ENCODE results near the gene TSPO. TPM values are rescaled to one million over a fixed set of nuclear protein-coding genes. Genes with fewer than 3 reads are reported as not detected.

Gene TSPO
- total and polyA plus RNA-seq, 2 experiments from 2014 or later: 34.6 to 44.7 TPM

DNA sequence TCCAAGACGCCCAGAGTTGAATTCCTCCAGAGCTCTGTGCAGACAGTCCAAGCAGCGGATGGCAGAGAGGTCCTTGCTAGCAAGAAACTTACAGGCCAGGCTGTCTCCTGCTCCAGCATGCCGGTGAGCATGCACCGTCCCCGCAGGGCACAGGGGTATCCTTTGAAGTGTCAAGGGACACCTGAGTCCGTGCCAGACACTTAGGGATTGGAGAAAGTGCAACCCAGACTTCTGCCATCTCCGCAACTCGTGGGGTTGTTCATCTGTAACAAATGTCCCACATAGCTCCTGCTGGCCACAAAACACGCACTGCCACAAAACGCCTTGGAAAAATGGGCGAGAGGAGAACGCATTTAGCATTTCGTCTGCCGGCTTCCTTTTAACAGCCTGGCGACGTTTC lies 13.3 kb downstream of the TSPO start:
- Histone ChIP-seq H3K4me2 (no peak overlapping the region), H3F3A (replicated peaks; ENCODE audit: low read depth) (0 out of 2 replicates have a peak, but pooled peaks cover 5% of the 10 kb centered on the region), H3K27ac (ENCODE audit: low read depth) (no peak overlapping the region), H3K9me2 (ENCODE audit: insufficient read depth) (no peaks in the 10 kb centered on the region), H3K4me3 (no peak overlapping the region), H3K79me2 (replicated peaks; ENCODE audit: insufficient read depth) (no peaks in the 10 kb centered on the region), H3K36me3 (ENCODE audit: insufficient read depth) (no peaks in the 10 kb centered on the region), H3K4me1 (ENCODE audit: insufficient read depth) (no peaks in the 10 kb centered on the region), H4K20me1 (replicated peaks; ENCODE audit: insufficient read depth) (no peaks in the 10 kb centered on the region), H2AFZ (no peak overlapping the region), H3K27me3 (ENCODE audit: insufficient read depth) (no peaks in the 10 kb centered on the region)
- no peak overlapping the region; the same call in 1 of the 2 replicates for H3K27ac Mint-ChIP-seq
- peaks cover 3% of the 10 kb centered on the region; the same call in 1 of the 3 replicates for H3K9me3 Mint-ChIP-seq
- H3K4me1 Mint-ChIP-seq: no peaks in the 10 kb centered on the region; the same call in 2 of the 3 replicates
- no peak overlapping the region for H3K4me3 Mint-ChIP-seq
- H3K36me3 Mint-ChIP-seq (ENCODE audit: low read depth): peaks cover 25% of the 10 kb centered on the region
- TF ChIP-seq ZNF114 (CRISPR knock-in tag; IDR thresholded peaks at IDR 0.05): no peak
- peak; percentile 17 for DNase-seq (ENCODE audit: low spot score)
- no peak for ATAC-seq
- H3K27me3 Mint-ChIP-seq (ENCODE audit: insufficient read depth, low read depth, poor library complexity): peaks cover 4% of the 10 kb centered on the region

DNA sequence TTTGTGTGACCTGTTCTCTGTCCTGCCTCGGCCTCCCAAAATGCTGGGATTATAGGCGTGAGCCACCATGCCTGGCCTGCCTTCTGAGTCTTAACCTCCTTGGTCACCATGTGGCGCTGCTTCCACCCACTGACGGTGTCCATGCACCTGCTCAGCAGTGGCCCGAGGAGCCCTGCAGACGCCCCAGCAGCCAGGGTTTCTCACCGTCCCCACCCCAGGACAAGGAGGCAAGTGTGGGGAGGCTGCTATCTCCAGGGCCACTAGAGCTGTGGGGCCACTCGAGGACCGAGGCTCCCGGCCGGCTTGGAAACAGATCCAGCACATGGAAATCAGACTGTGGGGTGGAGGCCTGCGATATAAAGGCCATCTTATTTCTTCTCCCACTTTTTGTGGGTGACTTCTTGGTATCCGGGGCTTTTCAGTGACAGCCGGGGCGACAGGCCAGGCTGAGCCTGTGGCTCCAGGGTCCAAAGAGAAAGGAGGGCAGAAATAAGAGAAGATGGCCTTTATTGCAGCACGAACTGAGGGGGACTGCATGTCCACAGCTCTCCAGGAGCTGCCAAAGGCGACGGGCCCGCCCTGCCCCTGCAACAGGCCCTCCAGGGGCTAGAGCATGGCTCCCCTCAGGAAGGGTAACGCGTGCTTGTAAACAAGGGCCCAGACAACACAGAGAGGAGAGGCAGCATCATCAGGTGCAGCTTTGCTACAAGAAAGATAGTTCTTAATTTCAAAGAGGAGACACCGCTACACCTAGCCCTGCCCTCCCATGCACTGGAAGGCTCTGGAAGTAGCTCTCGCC lies 15.0 kb downstream of the TSPO start:
- H2AFZ ChIP-seq: no peak overlapping the region
- no peak overlapping the region for H3K4me2 ChIP-seq
- DNase-seq (ENCODE audit: low spot score) (peak; percentile 26), ATAC-seq (peak; percentile 23)
- H3K27me3 Mint-ChIP-seq (ENCODE audit: insufficient read depth, low read depth, poor library complexity): peaks cover 4% of the 10 kb centered on the region
- H3K4me3 ChIP-seq: no peak overlapping the region
- no peak for TF ChIP-seq ZNF114 (CRISPR knock-in tag; IDR thresholded peaks at IDR 0.05)
- TF ChIP-seq, protein P1, sequence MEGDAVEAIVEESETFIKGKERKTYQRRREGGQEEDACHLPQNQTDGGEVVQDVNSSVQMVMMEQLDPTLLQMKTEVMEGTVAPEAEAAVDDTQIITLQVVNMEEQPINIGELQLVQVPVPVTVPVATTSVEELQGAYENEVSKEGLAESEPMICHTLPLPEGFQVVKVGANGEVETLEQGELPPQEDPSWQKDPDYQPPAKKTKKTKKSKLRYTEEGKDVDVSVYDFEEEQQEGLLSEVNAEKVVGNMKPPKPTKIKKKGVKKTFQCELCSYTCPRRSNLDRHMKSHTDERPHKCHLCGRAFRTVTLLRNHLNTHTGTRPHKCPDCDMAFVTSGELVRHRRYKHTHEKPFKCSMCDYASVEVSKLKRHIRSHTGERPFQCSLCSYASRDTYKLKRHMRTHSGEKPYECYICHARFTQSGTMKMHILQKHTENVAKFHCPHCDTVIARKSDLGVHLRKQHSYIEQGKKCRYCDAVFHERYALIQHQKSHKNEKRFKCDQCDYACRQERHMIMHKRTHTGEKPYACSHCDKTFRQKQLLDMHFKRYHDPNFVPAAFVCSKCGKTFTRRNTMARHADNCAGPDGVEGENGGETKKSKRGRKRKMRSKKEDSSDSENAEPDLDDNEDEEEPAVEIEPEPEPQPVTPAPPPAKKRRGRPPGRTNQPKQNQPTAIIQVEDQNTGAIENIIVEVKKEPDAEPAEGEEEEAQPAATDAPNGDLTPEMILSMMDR (conservative IDR thresholded peaks at IDR 0.05; ENCODE audit: low read depth in 2 of 2): peak in 1 of 2 experiments; percentile 44; a peak in 1 of 4 replicates
- no peaks in the 10 kb centered on the region for H3K79me2 ChIP-seq (replicated peaks; ENCODE audit: insufficient read depth)
- H3K27ac Mint-ChIP-seq: no peak overlapping the region
- peaks cover 40% of the 10 kb centered on the region for H3K36me3 Mint-ChIP-seq (ENCODE audit: low read depth)
- H3K4me1 Mint-ChIP-seq: no peaks in the 10 kb centered on the region; the same call in 2 of the 3 replicates
- H3K9me3 Mint-ChIP-seq: peaks cover 3% of the 10 kb centered on the region; the same call in 1 of the 3 replicates
- 0 out of 2 replicates have a peak, but pooled peaks cover 5% of the 10 kb centered on the region for H3F3A ChIP-seq (replicated peaks; ENCODE audit: low read depth)
- H3K27ac ChIP-seq (ENCODE audit: low read depth): no peak overlapping the region
- no peaks in the 10 kb centered on the region for H3K9me2 ChIP-seq (ENCODE audit: insufficient read depth)
- no peak overlapping the region; the same call in 2 of the 3 replicates for H3K4me3 Mint-ChIP-seq
- H3K4me1 ChIP-seq (ENCODE audit: insufficient read depth): no peaks in the 10 kb centered on the region
- H3K27me3 ChIP-seq (ENCODE audit: insufficient read depth): no peaks in the 10 kb centered on the region
- H3K36me3 ChIP-seq (ENCODE audit: insufficient read depth): peaks cover 5% of the 10 kb centered on the region; the same call in 1 of the 2 replicates
- H4K20me1 ChIP-seq (replicated peaks; ENCODE audit: insufficient read depth): no peaks in the 10 kb centered on the region

DNA sequence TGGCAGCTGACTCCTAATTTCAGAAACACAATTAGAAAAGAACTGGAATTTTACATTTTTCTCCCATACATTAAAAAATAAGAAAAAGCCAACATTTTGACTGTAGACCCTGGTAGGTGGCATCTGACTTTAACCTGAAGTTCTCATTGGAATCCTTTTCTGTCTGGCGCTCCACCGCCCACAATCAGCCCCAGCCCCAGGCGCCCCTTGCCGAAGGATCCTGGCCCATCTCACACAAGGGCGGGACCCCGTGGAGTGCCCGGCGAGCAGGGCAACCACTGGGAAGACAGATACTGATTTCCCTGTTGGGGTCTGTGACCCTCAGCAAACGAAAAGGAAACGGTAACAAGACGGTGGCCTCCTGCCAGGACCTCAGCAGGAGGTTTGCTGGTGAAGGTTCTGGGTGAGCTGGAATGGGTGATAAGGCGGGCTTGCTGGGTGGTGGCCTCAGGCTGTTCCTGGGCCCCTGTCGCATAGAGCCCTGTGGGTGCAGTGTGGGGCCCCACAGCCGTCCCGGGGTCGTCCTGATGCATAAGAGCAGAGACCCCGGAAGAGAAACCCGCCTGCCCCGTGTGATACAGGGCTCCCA lies 15.7 kb downstream of the TSPO start:
- H2AFZ ChIP-seq: no peak overlapping the region
- 0 out of 2 replicates have a peak, but pooled peaks cover 5% of the 10 kb centered on the region for H3F3A ChIP-seq (replicated peaks; ENCODE audit: low read depth)
- H3K4me1 ChIP-seq (ENCODE audit: insufficient read depth): no peaks in the 10 kb centered on the region
- H3K27ac Mint-ChIP-seq: no peak overlapping the region
- no peak overlapping the region for H3K4me2 ChIP-seq
- H3K4me3 Mint-ChIP-seq: no peak overlapping the region
- no peak for DNase-seq (ENCODE audit: low spot score)
- TF ChIP-seq, protein P2, sequence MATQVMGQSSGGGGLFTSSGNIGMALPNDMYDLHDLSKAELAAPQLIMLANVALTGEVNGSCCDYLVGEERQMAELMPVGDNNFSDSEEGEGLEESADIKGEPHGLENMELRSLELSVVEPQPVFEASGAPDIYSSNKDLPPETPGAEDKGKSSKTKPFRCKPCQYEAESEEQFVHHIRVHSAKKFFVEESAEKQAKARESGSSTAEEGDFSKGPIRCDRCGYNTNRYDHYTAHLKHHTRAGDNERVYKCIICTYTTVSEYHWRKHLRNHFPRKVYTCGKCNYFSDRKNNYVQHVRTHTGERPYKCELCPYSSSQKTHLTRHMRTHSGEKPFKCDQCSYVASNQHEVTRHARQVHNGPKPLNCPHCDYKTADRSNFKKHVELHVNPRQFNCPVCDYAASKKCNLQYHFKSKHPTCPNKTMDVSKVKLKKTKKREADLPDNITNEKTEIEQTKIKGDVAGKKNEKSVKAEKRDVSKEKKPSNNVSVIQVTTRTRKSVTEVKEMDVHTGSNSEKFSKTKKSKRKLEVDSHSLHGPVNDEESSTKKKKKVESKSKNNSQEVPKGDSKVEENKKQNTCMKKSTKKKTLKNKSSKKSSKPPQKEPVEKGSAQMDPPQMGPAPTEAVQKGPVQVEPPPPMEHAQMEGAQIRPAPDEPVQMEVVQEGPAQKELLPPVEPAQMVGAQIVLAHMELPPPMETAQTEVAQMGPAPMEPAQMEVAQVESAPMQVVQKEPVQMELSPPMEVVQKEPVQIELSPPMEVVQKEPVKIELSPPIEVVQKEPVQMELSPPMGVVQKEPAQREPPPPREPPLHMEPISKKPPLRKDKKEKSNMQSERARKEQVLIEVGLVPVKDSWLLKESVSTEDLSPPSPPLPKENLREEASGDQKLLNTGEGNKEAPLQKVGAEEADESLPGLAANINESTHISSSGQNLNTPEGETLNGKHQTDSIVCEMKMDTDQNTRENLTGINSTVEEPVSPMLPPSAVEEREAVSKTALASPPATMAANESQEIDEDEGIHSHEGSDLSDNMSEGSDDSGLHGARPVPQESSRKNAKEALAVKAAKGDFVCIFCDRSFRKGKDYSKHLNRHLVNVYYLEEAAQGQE (IDR thresholded peaks at IDR 0.05; ENCODE audit: unreplicated experiment): no peak
- TF ChIP-seq STAT1 (IDR thresholded peaks at IDR 0.05; ENCODE audit: unreplicated experiment) (no peak), EZH2phosphoT487 (IDR thresholded peaks at IDR 0.05; ENCODE audit: unreplicated experiment) (no peak)
- H3K4me1 Mint-ChIP-seq: no peaks in the 10 kb centered on the region; the same call in 2 of the 3 replicates
- no peaks in the 10 kb centered on the region for H3K27me3 ChIP-seq (ENCODE audit: insufficient read depth)
- no peaks in the 10 kb centered on the region for H3K9me2 ChIP-seq (ENCODE audit: insufficient read depth)
- H3K27ac ChIP-seq (ENCODE audit: low read depth): no peak overlapping the region
- no peak for ATAC-seq
- no peak overlapping the region for H3K4me3 ChIP-seq
- no peaks in the 10 kb centered on the region for H4K20me1 ChIP-seq (replicated peaks; ENCODE audit: insufficient read depth)
- peaks cover 6% of the 10 kb centered on the region for H3K27me3 Mint-ChIP-seq (ENCODE audit: insufficient read depth, low read depth, poor library complexity)
- H3K79me2 ChIP-seq (replicated peaks; ENCODE audit: insufficient read depth): no peaks in the 10 kb centered on the region
- peaks cover 46% of the 10 kb centered on the region for H3K36me3 Mint-ChIP-seq (ENCODE audit: low read depth)
- H3K36me3 ChIP-seq (ENCODE audit: insufficient read depth): peaks cover 5% of the 10 kb centered on the region; the same call in 1 of the 2 replicates
- peaks cover 3% of the 10 kb centered on the region; the same call in 1 of the 3 replicates for H3K9me3 Mint-ChIP-seq
